ENCODE results near the gene SLC17A7.

- TF ChIP-seq, protein P1, sequence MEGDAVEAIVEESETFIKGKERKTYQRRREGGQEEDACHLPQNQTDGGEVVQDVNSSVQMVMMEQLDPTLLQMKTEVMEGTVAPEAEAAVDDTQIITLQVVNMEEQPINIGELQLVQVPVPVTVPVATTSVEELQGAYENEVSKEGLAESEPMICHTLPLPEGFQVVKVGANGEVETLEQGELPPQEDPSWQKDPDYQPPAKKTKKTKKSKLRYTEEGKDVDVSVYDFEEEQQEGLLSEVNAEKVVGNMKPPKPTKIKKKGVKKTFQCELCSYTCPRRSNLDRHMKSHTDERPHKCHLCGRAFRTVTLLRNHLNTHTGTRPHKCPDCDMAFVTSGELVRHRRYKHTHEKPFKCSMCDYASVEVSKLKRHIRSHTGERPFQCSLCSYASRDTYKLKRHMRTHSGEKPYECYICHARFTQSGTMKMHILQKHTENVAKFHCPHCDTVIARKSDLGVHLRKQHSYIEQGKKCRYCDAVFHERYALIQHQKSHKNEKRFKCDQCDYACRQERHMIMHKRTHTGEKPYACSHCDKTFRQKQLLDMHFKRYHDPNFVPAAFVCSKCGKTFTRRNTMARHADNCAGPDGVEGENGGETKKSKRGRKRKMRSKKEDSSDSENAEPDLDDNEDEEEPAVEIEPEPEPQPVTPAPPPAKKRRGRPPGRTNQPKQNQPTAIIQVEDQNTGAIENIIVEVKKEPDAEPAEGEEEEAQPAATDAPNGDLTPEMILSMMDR (IDR thresholded peaks at IDR 0.05; ENCODE audit: extremely low read depth in 1 of 2, insufficient read depth in 1 of 2, low read depth in 1 of 2, low read length in 2 of 2), result no peak
- no peak for TF ChIP-seq POLR2A (IDR thresholded peaks at IDR 0.05; ENCODE audit: low read depth, low read length)
- no peak for TF ChIP-seq POLR2AphosphoS5 (IDR thresholded peaks at IDR 0.05; ENCODE audit: insufficient read depth, low read depth, low read length)
- no peak for TF ChIP-seq MAX (IDR thresholded peaks at IDR 0.05; ENCODE audit: insufficient read depth, insufficient read length)
- no peak for TF ChIP-seq EZH2 (IDR thresholded peaks at IDR 0.05; ENCODE audit: borderline replicate concordance, low read depth, low read length, severe bottlenecking)
- TF ChIP-seq JUN (IDR thresholded peaks at IDR 0.05; ENCODE audit: borderline replicate concordance, insufficient read depth, insufficient read length, low read depth), result no peak
- no peak for TF ChIP-seq MYC (IDR thresholded peaks at IDR 0.05; ENCODE audit: low read depth, low read length)
- TF ChIP-seq GATA2 (IDR thresholded peaks at IDR 0.05; ENCODE audit: insufficient read depth, insufficient read length, low read depth, low read length), result no peak
These were observed 4.1 kb downstream of the SLC17A7 start for GRCh38 chr19:49437231-49437630.
